Femur (tissue), 1 donor: ENCODE results near the gene OLFML3.
A peak's percentile ranks its signal among the peaks of the same experiment; 100 is the strongest.
"Not testable (repeated sequence)": the region's sequence is repeated elsewhere in the genome, so short reads cannot be mapped to it uniquely, and the experiment has no call there.

Experiments used
- DNase-seq: peaks from one replicate; pipeline ENCODE4 v3.0.0-alpha.2; 2017

Gene OLFML3

GRCh38 chr1:113993766-113994165 is 14.5 kb downstream of the OLFML3 start:
- no peak for DNase-seq

- DNase-seq: no peak
Observed at GRCh38 chr1:113995382-113995781, 16.1 kb downstream of the OLFML3 start.

DNA sequence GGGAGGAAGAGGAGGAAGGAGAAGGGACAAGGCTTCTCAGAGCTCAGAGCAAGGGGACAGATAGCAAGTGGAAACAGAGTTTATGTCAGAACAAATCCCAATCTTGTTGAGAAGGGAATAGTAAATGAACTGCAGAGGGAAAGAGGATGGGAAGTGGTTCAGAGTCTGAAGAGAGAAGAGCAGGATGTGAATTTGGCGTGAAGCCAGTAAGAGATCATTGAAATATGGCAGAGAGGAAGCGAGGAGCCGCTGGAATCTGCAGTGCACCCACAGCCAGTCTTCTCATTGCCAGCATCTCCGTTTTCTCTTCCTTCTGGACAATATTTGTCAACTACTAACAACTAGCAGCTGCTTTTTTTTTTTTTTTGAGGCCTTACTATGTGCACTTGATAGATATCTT is 19.1 kb downstream of the OLFML3 start:
- no peak for DNase-seq

DNA sequence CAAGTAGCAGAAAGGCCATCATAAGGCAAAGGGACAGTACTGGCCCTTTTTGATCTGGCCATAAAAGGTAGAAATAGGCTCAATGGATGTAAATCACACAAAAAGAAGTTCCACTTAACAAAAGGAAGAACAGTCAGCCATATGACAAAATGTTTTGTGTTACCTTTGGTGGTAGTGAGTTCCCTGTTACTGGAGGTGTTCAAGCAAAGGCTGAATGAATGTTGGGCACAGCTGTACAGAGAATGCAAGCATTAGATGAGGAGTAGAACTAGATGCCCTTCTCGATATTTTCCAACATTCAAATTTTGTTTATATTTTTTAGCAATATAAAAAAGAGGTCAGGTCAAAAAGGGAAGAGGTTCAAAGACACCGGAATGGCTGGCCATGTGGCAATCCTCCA is 20.0 kb downstream of the OLFML3 start:
- DNase-seq: no peak

- no peak for DNase-seq
Observed at GRCh38 chr1:113999799-114000198, 20.5 kb downstream of the OLFML3 start.

DNA sequence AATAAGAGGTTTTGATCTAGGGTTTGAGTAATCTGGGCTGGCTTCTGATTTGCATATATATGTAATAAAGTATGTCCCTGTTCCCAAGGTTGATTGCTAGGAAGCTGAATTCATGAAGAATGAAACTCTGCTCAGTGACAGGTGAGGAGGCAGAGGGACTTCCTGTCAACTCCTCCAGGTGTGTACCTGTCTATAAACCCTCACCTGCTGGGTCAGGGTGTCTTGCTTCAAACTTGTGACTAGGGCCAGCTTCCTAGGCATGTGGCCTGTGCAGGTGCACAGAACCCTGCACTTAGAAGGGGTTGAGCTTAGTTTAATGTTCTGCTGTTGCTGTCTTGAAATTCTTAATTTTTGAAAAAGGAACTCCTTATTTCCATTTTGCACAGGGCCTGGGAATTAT is 21.1 kb downstream of the OLFML3 start:
- no peak for DNase-seq

GRCh38 chr1:114002492-114003239 is 23.4 kb downstream of the OLFML3 start:
- peak; percentile 58 for DNase-seq

DNA sequence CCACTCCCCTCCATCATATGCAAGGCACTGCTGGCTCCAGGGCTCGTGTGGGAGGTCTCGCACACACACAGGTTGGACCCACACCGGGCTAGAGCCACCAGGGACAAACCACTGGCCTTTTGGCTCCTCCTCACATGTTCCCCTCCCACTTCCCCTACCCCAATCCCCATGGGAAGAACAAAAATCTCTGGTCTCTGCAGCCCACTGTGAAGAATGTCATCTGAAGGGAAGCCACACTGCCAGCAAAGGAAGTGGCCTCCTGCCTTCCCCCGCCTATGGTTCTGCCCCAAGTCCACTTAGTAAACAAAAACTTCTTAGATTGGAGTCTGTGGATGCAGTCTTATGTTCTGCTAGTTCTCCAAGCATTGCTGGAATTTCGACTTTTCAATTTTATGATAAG is 24.2 kb downstream of the OLFML3 start:
- DNase-seq: peak; percentile 40

DNA sequence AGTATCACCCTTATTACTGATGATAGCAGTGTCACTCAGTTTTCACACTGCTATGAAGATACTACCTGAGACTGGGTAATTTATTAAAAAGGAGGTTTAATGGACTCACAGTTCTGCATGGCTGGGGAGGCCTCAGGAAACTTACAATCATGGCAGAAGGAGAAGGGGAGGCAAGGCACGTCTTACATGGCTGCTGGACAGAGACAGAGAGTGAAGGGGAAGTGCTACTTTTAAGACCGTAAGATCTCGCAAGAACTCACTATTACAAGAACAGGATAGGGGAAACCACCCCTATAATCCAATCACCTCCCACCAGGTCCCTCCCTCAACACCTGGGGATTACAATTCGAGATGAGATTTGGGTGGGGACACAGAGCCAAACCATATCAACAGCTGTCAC is 27.6 kb downstream of the OLFML3 start:
- not testable (repeated sequence) for DNase-seq

DNA sequence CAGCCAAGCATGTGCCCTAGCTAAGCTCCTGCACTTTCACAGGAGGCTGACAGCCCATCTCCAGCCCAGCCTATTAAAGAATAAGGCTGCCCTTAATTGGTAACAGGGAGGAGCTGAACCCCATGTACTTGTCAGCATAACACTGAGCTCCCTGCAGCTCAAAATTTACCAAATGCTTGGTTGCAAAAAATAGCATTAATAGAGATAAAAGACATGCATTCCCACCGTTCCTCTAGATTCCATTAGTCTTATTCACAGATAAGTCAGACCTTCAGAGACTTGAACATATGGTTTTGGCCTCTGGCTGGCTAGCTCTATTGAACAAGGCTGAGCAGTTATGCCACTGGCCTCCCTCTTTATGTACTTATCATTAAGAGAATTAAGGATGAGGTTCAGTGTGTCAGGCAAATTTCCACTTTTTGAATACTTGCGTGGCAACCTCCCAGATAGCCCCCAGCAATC is 29.2 kb downstream of the OLFML3 start:
- no peak for DNase-seq

DNA sequence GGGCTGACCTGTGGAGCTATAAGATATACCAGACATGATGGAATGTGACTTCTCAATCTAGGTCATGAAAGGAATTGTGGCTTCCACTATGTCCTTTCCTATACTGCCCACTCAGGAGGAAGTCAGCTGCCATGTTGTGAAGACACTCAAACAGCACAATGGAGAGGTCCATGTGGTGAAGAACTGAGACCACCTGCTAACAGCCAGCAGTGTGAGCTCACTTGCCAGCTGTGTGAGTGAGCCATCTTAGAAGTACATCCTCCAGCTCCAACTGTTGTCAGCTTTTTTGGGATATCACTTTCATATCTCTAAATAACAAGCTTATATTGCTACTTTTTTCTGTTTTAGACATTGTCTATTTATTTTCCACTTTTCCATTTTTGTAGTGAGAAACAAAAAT is 29.7 kb downstream of the OLFML3 start:
- DNase-seq: no peak

- DNase-seq: no peak
Observed at GRCh38 chr1:114009393-114009792, 30.1 kb downstream of the OLFML3 start.

DNA sequence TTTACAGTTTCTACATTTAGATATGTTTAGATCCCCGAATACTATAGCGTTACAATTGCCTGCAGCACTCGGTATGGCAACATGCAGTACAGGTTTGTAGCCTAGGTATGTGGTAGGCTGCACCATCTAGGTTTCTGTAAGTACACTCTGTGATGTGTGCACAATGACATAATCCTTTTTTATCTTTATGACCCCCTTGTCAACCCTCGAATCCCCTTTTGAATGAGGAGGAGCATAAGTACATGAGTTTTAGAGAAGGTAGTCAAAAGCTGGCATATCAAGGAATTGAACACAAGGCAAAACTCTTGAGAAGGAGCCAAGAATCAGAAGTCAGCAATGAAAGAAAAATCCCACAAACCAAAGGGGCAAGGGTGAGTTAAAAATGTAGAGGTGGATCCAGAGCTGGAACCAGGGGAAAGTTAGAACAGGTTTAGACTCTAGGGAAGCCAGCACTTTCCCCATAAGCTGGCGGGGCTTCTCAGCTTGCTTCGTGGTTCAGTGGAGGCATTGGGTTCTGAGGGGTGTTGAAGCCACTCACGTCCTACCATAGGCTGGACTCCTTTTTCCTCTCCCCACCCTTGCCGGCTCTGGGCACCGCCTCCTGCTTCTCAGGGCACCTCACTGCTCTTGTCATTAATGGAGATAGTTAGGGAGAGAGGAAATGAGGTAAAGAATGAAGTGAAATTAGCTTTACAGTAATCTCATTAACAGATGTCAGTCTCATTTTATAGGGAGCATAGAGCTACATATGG is 31.3 kb downstream of the OLFML3 start:
- DNase-seq: no peak

DNA sequence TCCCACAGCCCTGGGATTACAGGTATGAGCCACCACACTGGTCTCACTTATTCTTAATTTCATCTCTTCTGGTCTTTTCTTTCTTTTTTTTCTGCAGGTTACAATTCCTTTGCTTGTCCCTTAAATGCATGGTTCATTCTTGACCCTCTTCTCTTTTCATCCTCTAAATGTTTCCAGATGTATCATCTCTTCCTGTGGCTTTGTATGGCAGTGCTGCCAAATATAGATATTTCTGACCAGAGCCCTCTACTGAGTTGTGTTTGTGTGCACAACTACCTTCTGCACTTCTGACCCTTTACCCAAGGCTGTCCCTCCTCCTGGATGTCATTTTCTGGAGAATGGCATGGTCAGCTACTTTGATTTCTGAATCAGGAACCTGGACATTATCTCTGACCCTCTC is 32.5 kb downstream of the OLFML3 start:
- DNase-seq: no peak

GRCh38 chr1:114015075-114015474 is 35.8 kb downstream of the OLFML3 start:
- DNase-seq: no peak

DNA sequence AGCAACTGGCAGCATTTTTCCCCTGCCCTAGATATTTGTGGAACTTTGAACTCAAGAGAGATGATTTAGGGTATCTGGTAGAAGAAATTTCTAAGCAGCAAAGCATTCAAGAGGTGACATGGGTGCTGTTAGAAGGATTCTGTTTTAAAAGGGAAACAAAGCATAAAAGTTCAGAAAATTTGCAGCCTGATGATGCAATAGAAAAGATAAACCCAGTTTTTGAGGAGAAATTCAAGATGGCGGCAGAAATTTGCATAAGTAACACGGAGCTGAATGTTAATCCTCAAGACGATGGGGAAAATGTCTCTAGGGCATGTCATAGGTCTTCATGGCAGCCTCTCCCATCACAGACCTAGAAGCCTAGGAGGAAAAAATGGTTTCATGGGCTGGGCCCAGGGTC is 40.5 kb downstream of the OLFML3 start:
- DNase-seq: not testable (repeated sequence)

DNA sequence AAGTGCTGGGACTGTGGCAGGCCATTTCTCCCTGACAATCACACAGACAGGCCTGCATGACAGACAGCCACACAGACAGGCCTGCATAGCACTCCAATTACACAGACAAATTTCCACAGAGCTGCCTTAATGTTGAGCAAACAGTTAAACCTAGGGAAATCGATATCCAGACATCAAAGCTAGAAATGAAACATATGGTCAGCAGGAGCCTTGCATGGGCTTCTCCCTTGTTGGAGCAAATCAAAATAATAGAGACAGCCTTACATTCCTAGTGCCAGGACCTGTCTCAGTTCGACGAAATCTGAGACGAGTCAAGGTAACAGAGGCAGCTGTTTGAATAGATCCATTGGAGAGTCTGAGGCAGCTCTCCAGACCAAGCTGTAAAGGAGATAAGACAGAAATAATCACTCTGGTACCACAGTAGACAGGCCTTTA is 42.4 kb downstream of the OLFML3 start:
- DNase-seq: no peak

- DNase-seq: no peak
Observed at GRCh38 chr1:114022877-114023276, 43.6 kb downstream of the OLFML3 start.

GRCh38 chr1:114023377-114023776 is 44.1 kb downstream of the OLFML3 start:
- DNase-seq: no peak

GRCh38 chr1:114024049-114024448 is 44.8 kb downstream of the OLFML3 start:
- DNase-seq: peak; percentile 45

GRCh38 chr1:114025609-114026401 is 46.5 kb downstream of the OLFML3 start:
- no peak for DNase-seq

DNA sequence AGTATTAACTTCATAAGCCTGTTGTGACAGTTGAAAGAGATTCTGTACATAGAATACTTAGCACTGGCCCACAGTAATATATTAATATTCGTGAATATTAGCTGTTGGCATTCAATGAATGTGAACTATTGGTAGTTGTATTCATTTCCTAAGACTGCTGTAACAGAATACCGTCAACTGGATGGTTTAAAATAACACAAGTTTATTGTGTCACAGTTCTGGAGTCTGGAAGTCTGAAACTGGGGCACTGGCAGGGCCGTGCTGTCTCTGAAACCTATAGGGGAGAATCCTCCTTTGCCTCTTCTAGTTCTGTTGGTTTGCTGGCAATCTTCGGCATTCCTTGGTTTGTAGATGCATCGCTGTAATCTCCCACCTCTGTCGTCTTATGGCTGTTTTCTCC is 47.5 kb downstream of the OLFML3 start:
- DNase-seq: no peak
